Upper lobe of left lung (tissue), 6 donors: Measurements from ENCODE around the gene EVI5L. TPM values are rescaled to one million over a fixed set of nuclear protein-coding genes. Genes with fewer than 3 reads are reported as not detected.
"Not testable (repeated sequence)": the region's sequence is repeated elsewhere in the genome, so short reads cannot be mapped to it uniquely, and the experiment has no call there.

Experiments used
- ATAC-seq, 2 donors: fragments of 200-7000 bp; cut with Tn5 transposase; one replicate each; pipeline ENCODE4 v1.9.1; 2022; ENCODE audit warnings: mild to moderate bottlenecking in 2 of 2, moderate library complexity in 2 of 2; ENCODE audit not compliant: low FRiP score in 2 of 2
- DNase-seq, 2 donors: peaks; one replicate each; pipeline ENCODE4 v3.0.0-alpha.2; 2019 to 2020
- H3K27ac ChIP-seq, 4 donors: fragments of 200-600 bp; sonication (generic); one replicate each; pipeline ENCODE4 v1.5.1; 2016 to 2019
- H3K27me3 ChIP-seq, 4 donors: fragments of 200-600 bp; sonication (generic); one replicate each; pipeline ENCODE4 v1.5.1; 2017 to 2019
- H3K36me3 ChIP-seq, 4 donors: fragments of 200-600 bp; sonication (generic); one replicate each; pipeline ENCODE4 v1.5.1; 2016 to 2019
- H3K4me1 ChIP-seq, 4 donors: fragments of 200-600 bp; sonication (generic); one replicate each; pipeline ENCODE4 v1.5.1; 2018 to 2019
- H3K4me3 ChIP-seq, 4 donors: fragments of 200-600 bp; sonication (generic); one replicate each; pipeline ENCODE4 v1.5.1; 2017 to 2019; ENCODE audit warnings: mild to moderate bottlenecking in 2 of 4, moderate library complexity in 1 of 4
- H3K9me3 ChIP-seq, 4 donors: fragments of 200-600 bp; sonication (generic); one replicate each; pipeline ENCODE4 v1.5.1; 2018 to 2019
- CTCF ChIP-seq, 6 experiments: fragments of 450-650 bp in 4 of 6; fragments of 200-600 bp in 2 of 6; sonication (generic) in 2 of 6; IDR thresholded peaks; one replicate each; pipeline ENCODE4 v1.5.1; 2016 to 2019; ENCODE audit warnings: antibody characterized with exemption in 6 of 6
- EP300 ChIP-seq, 4 donors: sonication (generic); formaldehyde crosslinking; IDR thresholded peaks; one replicate each; pipeline ENCODE4 v1.5.1; 2017; ENCODE audit warnings: antibody characterized with exemption in 4 of 4, control low read depth in 2 of 4
- POLR2A ChIP-seq, 4 donors: fragments of 450-650 bp; IDR thresholded peaks; one replicate each; pipeline ENCODE4 v1.5.1; 2016 to 2017; ENCODE audit warnings: antibody characterized with exemption in 4 of 4, mild to moderate bottlenecking in 2 of 4
- POLR2AphosphoS5 ChIP-seq, 2 donors: sonication (generic); formaldehyde crosslinking; IDR thresholded peaks; one replicate each; pipeline ENCODE4 v1.5.1; 2017; ENCODE audit warnings: antibody characterized with exemption in 2 of 2
- WGBS, 2 donors: methylation state at CpG; one replicate each; pipeline ENCODE4 v1.1.5; 2017 to 2018; 5-methylcytosine and 5-hydroxymethylcytosine counted together
- total RNA-seq, 6 donors: library from RNA; depleted of rRNA in 4 of 6; stranded (reverse); fragments of >200 nt in 4 of 6; gene quantifications; one replicate each; pipeline versions ENCODE4 v1.1.0 to v1.2.1, GENCODE V29; 2016 to 2021
- donor health status: DM: no; HTN: no; CAD: no; lungs with moderate emphysema.
- donor health status: DM: no; HTN: yes; CAD: no; lungs with severe emphysema.

The EVI5L gene
- total RNA-seq, 6 donors from 2014 or later = 12.0 to 24.1 (median 15.6) TPM

GRCh38 chr19:7792281-7792680 lies 37.7 kb upstream of the EVI5L start:
- no peak for DNase-seq
- TF ChIP-seq POLR2A (IDR thresholded peaks at IDR 0.05) = no peak
- TF ChIP-seq POLR2AphosphoS5 (IDR thresholded peaks at IDR 0.05) = no peak
- TF ChIP-seq EP300 (IDR thresholded peaks at IDR 0.05) = no peak
- no peak for TF ChIP-seq CTCF (IDR thresholded peaks at IDR 0.05)
- Histone ChIP-seq H3K4me1 (peaks cover 12 to 25% (median 21%) of the 10 kb centered on the region in 4 donors), H3K27me3 (peaks cover 0 to 24% (median 14%) of the 10 kb centered on the region in 4 donors), H3K27ac (no peak overlapping the region), H3K9me3 (no peaks in the 10 kb centered on the region), H3K36me3 (no peaks in the 10 kb centered on the region), H3K4me3 (no peak overlapping the region)
- 49 to 61% methylated on average over 7 of the region's 7 CpGs for WGBS, 2 donors
- ATAC-seq = no peak

GRCh38 chr19:7792701-7793100 lies 37.3 kb upstream of the EVI5L start:
- not testable (repeated sequence) for H3K36me3 ChIP-seq, DNase-seq, H3K9me3 ChIP-seq, ATAC-seq, H3K27ac ChIP-seq, H3K4me3 ChIP-seq
- Histone ChIP-seq H3K4me1 (peaks cover 12 to 21% (median 20%) of the 10 kb centered on the region in 4 donors), H3K27me3 (peaks cover 0 to 20% (median 12%) of the 10 kb centered on the region in 4 donors)
- WGBS, 2 donors = 83 to 93% methylated on average over 7 of the region's 7 CpGs

DNA sequence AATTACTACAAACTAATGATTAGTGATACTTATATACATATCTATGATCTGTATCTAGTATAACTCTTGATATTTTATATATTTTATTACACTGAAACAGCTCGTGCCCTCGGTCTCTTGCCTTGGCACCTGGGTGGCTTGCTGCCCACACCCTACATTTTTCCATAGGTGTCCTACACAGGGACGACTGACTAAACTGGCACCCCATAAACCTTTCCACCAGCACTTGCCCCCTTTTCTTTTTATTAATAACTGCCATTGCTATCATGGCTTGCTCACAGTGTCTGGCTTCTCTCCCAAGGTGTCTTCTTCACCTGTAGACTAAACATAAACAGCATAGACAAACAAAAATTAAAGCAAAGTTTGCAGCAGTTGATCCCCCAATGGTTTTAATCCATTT lies 36.5 kb upstream of the EVI5L start:
- H3K4me1 ChIP-seq = peaks cover 10 to 15% (median 12%) of the 10 kb centered on the region in 4 donors
- no peak overlapping the region for H3K27ac ChIP-seq
- no peak for DNase-seq
- ATAC-seq = no peak
- H3K27me3 ChIP-seq = peaks cover 0 to 12% (median 8%) of the 10 kb centered on the region in 4 donors
- 88 to 91% methylated on average over 3 of the region's 3 CpGs for WGBS, 2 donors
- TF ChIP-seq POLR2A (IDR thresholded peaks at IDR 0.05) (no peak), CTCF (IDR thresholded peaks at IDR 0.05) (no peak), POLR2AphosphoS5 (IDR thresholded peaks at IDR 0.05) (no peak), EP300 (IDR thresholded peaks at IDR 0.05) (no peak)
- H3K9me3 ChIP-seq = no peaks in the 10 kb centered on the region
- no peak overlapping the region for H3K4me3 ChIP-seq
- no peaks in the 10 kb centered on the region for H3K36me3 ChIP-seq

DNA sequence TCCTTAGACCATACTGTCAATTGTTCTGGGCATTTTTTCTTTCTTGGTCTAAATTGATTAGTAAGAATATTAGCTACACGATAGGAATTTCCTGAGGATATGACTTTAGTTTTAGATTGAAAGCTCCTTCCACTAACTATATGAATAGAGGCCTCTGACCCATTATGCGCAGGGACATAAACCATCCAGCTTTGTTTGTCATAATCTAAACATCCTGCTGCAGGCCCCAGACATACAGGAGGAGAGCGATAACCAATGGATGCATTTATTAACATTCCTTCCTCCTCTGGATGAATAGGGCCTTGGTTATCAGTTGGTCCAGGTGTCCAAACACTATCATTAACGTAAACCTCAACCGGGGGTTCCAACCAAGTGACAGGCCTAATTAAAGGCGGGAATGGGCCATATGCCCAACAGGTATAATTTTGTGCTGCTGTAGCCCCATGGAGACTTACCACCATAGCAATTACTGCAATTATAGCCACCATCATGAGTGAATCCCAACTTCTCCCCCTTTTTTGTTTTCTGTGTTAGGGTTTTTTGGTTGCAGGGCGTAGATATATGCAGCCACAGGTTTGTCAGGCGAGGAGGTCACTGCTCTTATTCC lies 34.4 kb upstream of the EVI5L start:
- WGBS, 2 donors = 51 to 64% methylated on average over 8 of the region's 8 CpGs
- no peak for DNase-seq
- Histone ChIP-seq H3K4me1 (peaks cover 10 to 15% (median 12%) of the 10 kb centered on the region in 4 donors), H3K27me3 (no peaks in the 10 kb centered on the region), H3K9me3 (no peaks in the 10 kb centered on the region), H3K27ac (peak overlapping the region in 3 of 4 donors; percentile 36 to 72 (median 51)), H3K36me3 (no peaks in the 10 kb centered on the region), H3K4me3 (no peak overlapping the region)
- ATAC-seq = no peak
- TF ChIP-seq EP300 (IDR thresholded peaks at IDR 0.05) (no peak), CTCF (IDR thresholded peaks at IDR 0.05) (no peak), POLR2AphosphoS5 (IDR thresholded peaks at IDR 0.05) (peak in 1 of 2 donors; percentile 12)

DNA sequence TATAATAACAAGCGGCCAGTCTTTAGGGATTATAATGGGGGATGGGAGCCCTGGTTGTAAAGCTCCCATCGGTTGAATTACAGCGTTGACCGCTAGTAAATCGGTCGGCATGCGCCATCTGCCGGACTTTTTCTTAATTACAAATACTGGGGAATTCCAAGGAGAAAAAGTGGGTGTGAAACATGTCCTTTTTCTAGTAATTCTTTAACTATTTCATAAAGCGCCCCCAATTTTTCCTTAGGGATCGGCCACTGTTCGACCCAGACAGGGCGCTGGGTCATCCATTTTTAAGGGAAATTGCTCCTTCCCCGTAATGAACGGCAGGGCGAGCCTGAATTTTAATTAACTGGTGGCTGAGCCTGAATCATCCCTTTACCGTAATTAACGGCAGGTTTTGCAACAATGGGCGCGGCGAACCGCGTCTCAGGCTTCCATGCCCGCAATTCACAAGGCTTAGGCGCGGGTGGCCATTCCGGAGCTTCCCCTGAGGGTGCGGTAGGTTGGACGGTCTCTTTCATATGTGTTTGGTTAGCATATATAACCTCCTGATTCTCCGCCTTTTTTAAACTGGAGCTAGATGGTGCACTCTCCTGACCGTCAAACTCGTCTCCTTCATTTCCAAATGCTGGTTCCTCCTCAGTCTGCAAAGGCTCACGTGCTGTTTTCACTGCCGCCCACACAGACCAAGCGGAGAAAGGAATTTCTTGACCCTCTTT lies 30.2 kb upstream of the EVI5L start:
- 7 to 8% methylated on average over 25 to 34 of the region's 34 CpGs for WGBS, 2 donors
- ATAC-seq (peak in 1 of 2 donors; percentile 94), DNase-seq (peak; percentile 64 to 80)
- H3K4me1 ChIP-seq = peaks cover 10 to 20% (median 12%) of the 10 kb centered on the region in 4 donors
- TF ChIP-seq CTCF (IDR thresholded peaks at IDR 0.05) (peak; percentile 47 to 74 (median 60)), EP300 (IDR thresholded peaks at IDR 0.05) (no peak)
- H3K9me3 ChIP-seq = no peaks in the 10 kb centered on the region
- H3K27me3 ChIP-seq = no peaks in the 10 kb centered on the region
- peak overlapping the region in 3 of 4 donors; percentile 13 to 21 (median 20) for H3K4me3 ChIP-seq
- no peaks in the 10 kb centered on the region for H3K36me3 ChIP-seq
- peak overlapping the region in 2 of 4 donors; percentile 35 to 40 for H3K27ac ChIP-seq
